Measurements from ENCODE around the gene SVIL.
"Not testable (repeated sequence)": the region's sequence is repeated elsewhere in the genome, so short reads cannot be mapped to it uniquely, and the experiment has no call there.

Gene SVIL

GRCh38 chr10:29628311-29628710 lies 6.5 kb downstream of the SVIL start:
- H3K27me3 ChIP-seq (ENCODE audit: insufficient read depth, low read length), result no peaks in the 10 kb centered on the region
- no peaks in the 10 kb centered on the region for H3F3A ChIP-seq (ENCODE audit: insufficient read depth, low read length)
- no peaks in the 10 kb centered on the region for H3K36me3 ChIP-seq (ENCODE audit: insufficient read depth, low read length)
- no peak overlapping the region for H2AFZ ChIP-seq (ENCODE audit: low read length)
- H3K27ac ChIP-seq (ENCODE audit: low read depth, low read length, poor library complexity, severe bottlenecking), result no peak overlapping the region
- no peak overlapping the region for H3K4me2 ChIP-seq (ENCODE audit: low read length)
- H3K9ac ChIP-seq (ENCODE audit: low read length), result no peak overlapping the region
- no peaks in the 10 kb centered on the region for H4K20me1 ChIP-seq (ENCODE audit: insufficient read depth, low read length)
- TF ChIP-seq CTCF (IDR thresholded peaks at IDR 0.05; ENCODE audit: low read length) (no peak), EZH2 (IDR thresholded peaks at IDR 0.05; ENCODE audit: borderline replicate concordance, low read length) (no peak)
- no peak overlapping the region for H3K4me3 ChIP-seq (ENCODE audit: low read depth, low read length, poor library complexity, severe bottlenecking)
- no peaks in the 10 kb centered on the region for H3K9me2 ChIP-seq (ENCODE audit: low read depth, low read length)
- H3K9me3 ChIP-seq (ENCODE audit: low read length), result no peaks in the 10 kb centered on the region
- no peaks in the 10 kb centered on the region for H3K4me1 ChIP-seq (ENCODE audit: insufficient read depth, low read length, severe bottlenecking)
- H3K79me2 ChIP-seq (ENCODE audit: insufficient read depth, low read length), result no peaks in the 10 kb centered on the region

- no peaks in the 10 kb centered on the region for H4K20me1 ChIP-seq (ENCODE audit: insufficient read depth, low read length)
- no peak overlapping the region for H3K4me2 ChIP-seq (ENCODE audit: low read length)
- no peaks in the 10 kb centered on the region for H3K4me1 ChIP-seq (ENCODE audit: insufficient read depth, low read length, severe bottlenecking)
- H3F3A ChIP-seq (ENCODE audit: insufficient read depth, low read length), result no peaks in the 10 kb centered on the region
- no peaks in the 10 kb centered on the region for H3K27me3 ChIP-seq (ENCODE audit: insufficient read depth, low read length)
- H2AFZ ChIP-seq (ENCODE audit: low read length), result no peak overlapping the region
- H3K27ac ChIP-seq (ENCODE audit: low read depth, low read length, poor library complexity, severe bottlenecking), result no peak overlapping the region
- no peaks in the 10 kb centered on the region for H3K9me3 ChIP-seq (ENCODE audit: low read length)
- no peaks in the 10 kb centered on the region for H3K79me2 ChIP-seq (ENCODE audit: insufficient read depth, low read length)
- no peaks in the 10 kb centered on the region for H3K9me2 ChIP-seq (ENCODE audit: low read depth, low read length)
- H3K4me3 ChIP-seq (ENCODE audit: low read depth, low read length, poor library complexity, severe bottlenecking), result no peak overlapping the region
- no peak overlapping the region for H3K9ac ChIP-seq (ENCODE audit: low read length)
- H3K36me3 ChIP-seq (ENCODE audit: insufficient read depth, low read length), result no peaks in the 10 kb centered on the region
- TF ChIP-seq CTCF (IDR thresholded peaks at IDR 0.05; ENCODE audit: low read length), result no peak
- no peak for TF ChIP-seq EZH2 (IDR thresholded peaks at IDR 0.05; ENCODE audit: borderline replicate concordance, low read length)
These were observed 7.3 kb downstream of the SVIL start for GRCh38 chr10:29627201-29628132.

- not testable (repeated sequence) for H3K79me2 ChIP-seq (ENCODE audit: insufficient read depth, low read length); H3K9me2 ChIP-seq (ENCODE audit: low read depth, low read length); H3K4me3 ChIP-seq (ENCODE audit: low read depth, low read length, poor library complexity, severe bottlenecking); H3K27ac ChIP-seq (ENCODE audit: low read depth, low read length, poor library complexity, severe bottlenecking); H3K36me3 ChIP-seq (ENCODE audit: insufficient read depth, low read length); H2AFZ ChIP-seq (ENCODE audit: low read length); H3K9ac ChIP-seq (ENCODE audit: low read length); H3K4me1 ChIP-seq (ENCODE audit: insufficient read depth, low read length, severe bottlenecking); H3F3A ChIP-seq (ENCODE audit: insufficient read depth, low read length); H3K4me2 ChIP-seq (ENCODE audit: low read length); H3K9me3 ChIP-seq (ENCODE audit: low read length); H3K27me3 ChIP-seq (ENCODE audit: insufficient read depth, low read length); H4K20me1 ChIP-seq (ENCODE audit: insufficient read depth, low read length)
These were observed 10.4 kb downstream of the SVIL start for GRCh38 chr10:29624357-29624756.

- Histone ChIP-seq H3K9me2 (ENCODE audit: low read depth, low read length) (no peaks in the 10 kb centered on the region), H3K4me2 (ENCODE audit: low read length) (no peak overlapping the region), H3K9ac (ENCODE audit: low read length) (no peak overlapping the region), H4K20me1 (ENCODE audit: insufficient read depth, low read length) (no peaks in the 10 kb centered on the region), H3K27me3 (ENCODE audit: insufficient read depth, low read length) (no peaks in the 10 kb centered on the region), H3K9me3 (ENCODE audit: low read length) (no peaks in the 10 kb centered on the region), H3K27ac (ENCODE audit: low read depth, low read length, poor library complexity, severe bottlenecking) (no peak overlapping the region), H3K4me1 (ENCODE audit: insufficient read depth, low read length, severe bottlenecking) (no peaks in the 10 kb centered on the region), H2AFZ (ENCODE audit: low read length) (no peak overlapping the region), H3K36me3 (ENCODE audit: insufficient read depth, low read length) (no peaks in the 10 kb centered on the region), H3K79me2 (ENCODE audit: insufficient read depth, low read length) (no peaks in the 10 kb centered on the region), H3F3A (ENCODE audit: insufficient read depth, low read length) (no peaks in the 10 kb centered on the region), H3K4me3 (ENCODE audit: low read depth, low read length, poor library complexity, severe bottlenecking) (no peak overlapping the region)
- TF ChIP-seq EZH2 (IDR thresholded peaks at IDR 0.05; ENCODE audit: borderline replicate concordance, low read length), result no peak
- TF ChIP-seq CTCF (IDR thresholded peaks at IDR 0.05; ENCODE audit: low read length), result no peak
These were observed 11.0 kb downstream of the SVIL start for GRCh38 chr10:29623797-29624196.

Measured in OCI-LY1 (cell line).